ENCODE results near the gene MAGEA9B. TPM values are rescaled to one million over a fixed set of nuclear protein-coding genes. Genes with fewer than 3 reads are reported as not detected.

Gene MAGEA9B
- polyA plus RNA-seq, 1 donor from 2014 or later, result not detected

GRCh38 chrX:149568701-149569296 is 18.5 kb downstream of the MAGEA9B start:
- Histone ChIP-seq H3K36me3 (ENCODE audit: insufficient read depth, low read length) (no peaks in the 10 kb centered on the region), H3K9me3 (ENCODE audit: low read length) (no peaks in the 10 kb centered on the region), H3F3A (ENCODE audit: insufficient read depth, low read length, poor library complexity, severe bottlenecking) (no peaks in the 10 kb centered on the region), H3K27ac (ENCODE audit: low read length) (no peak overlapping the region), H3K79me2 (replicated peaks; ENCODE audit: insufficient read depth, low read length) (no peaks in the 10 kb centered on the region), H3K4me3 (ENCODE audit: low read length) (no peak overlapping the region), H3K9ac (ENCODE audit: low read length) (no peak overlapping the region), H3K4me2 (ENCODE audit: low read length) (no peak overlapping the region), H3K9me2 (ENCODE audit: insufficient read depth, low read length) (no peaks in the 10 kb centered on the region), H3K27me3 (ENCODE audit: insufficient read depth, low read depth, low read length) (no peaks in the 10 kb centered on the region), H2AFZ (ENCODE audit: low read depth, low read length) (no peak overlapping the region), H4K20me1 (ENCODE audit: insufficient read depth) (no peaks in the 10 kb centered on the region)
- no peak for TF ChIP-seq CTCF (IDR thresholded peaks at IDR 0.05; ENCODE audit: poor library complexity, severe bottlenecking)
- no peak for TF ChIP-seq POLR2AphosphoS5 (IDR thresholded peaks at IDR 0.05)
- TF ChIP-seq EZH2 (IDR thresholded peaks at IDR 0.05; ENCODE audit: borderline replicate concordance, insufficient read depth, low read length, poor library complexity, severe bottlenecking), result no peak
- no peak for TF ChIP-seq MXI1 (conservative IDR thresholded peaks at IDR 0.05; ENCODE audit: poor library complexity, severe bottlenecking)
- no peak for TF ChIP-seq EP300 (conservative IDR thresholded peaks at IDR 0.05; ENCODE audit: poor library complexity, severe bottlenecking)
- TF ChIP-seq REST (IDR thresholded peaks at IDR 0.05; ENCODE audit: borderline replicate concordance), result no peak
- TF ChIP-seq SMC3 (conservative IDR thresholded peaks at IDR 0.05; ENCODE audit: poor library complexity), result no peak

- no peak for TF ChIP-seq REST (IDR thresholded peaks at IDR 0.05; ENCODE audit: borderline replicate concordance)
- TF ChIP-seq POLR2AphosphoS5 (IDR thresholded peaks at IDR 0.05), result no peak
- no peak for TF ChIP-seq RAD21 (conservative IDR thresholded peaks at IDR 0.05)
- TF ChIP-seq TAF1 (IDR thresholded peaks at IDR 0.05; ENCODE audit: low read depth), result no peak
- TF ChIP-seq EP300 (conservative IDR thresholded peaks at IDR 0.05; ENCODE audit: poor library complexity, severe bottlenecking), result no peak
- no peak for TF ChIP-seq EZH2 (IDR thresholded peaks at IDR 0.05; ENCODE audit: borderline replicate concordance, insufficient read depth, low read length, poor library complexity, severe bottlenecking)
- no peak for TF ChIP-seq CTCF (IDR thresholded peaks at IDR 0.05; ENCODE audit: poor library complexity, severe bottlenecking)
- TF ChIP-seq MXI1 (conservative IDR thresholded peaks at IDR 0.05; ENCODE audit: poor library complexity, severe bottlenecking), result no peak
- no peak for TF ChIP-seq SMC3 (conservative IDR thresholded peaks at IDR 0.05; ENCODE audit: poor library complexity)
- Histone ChIP-seq H2AFZ (ENCODE audit: low read depth, low read length) (no peak overlapping the region), H3K9ac (ENCODE audit: low read length) (no peak overlapping the region), H3K36me3 (ENCODE audit: insufficient read depth, low read length) (no peaks in the 10 kb centered on the region), H3K4me3 (ENCODE audit: low read length) (no peak overlapping the region), H3K27ac (ENCODE audit: low read length) (no peak overlapping the region), H3K79me2 (replicated peaks; ENCODE audit: insufficient read depth, low read length) (no peaks in the 10 kb centered on the region), H4K20me1 (ENCODE audit: insufficient read depth) (no peaks in the 10 kb centered on the region), H3F3A (ENCODE audit: insufficient read depth, low read length, poor library complexity, severe bottlenecking) (no peaks in the 10 kb centered on the region), H3K27me3 (ENCODE audit: insufficient read depth, low read depth, low read length) (no peaks in the 10 kb centered on the region), H3K9me3 (ENCODE audit: low read length) (no peaks in the 10 kb centered on the region), H3K9me2 (ENCODE audit: insufficient read depth, low read length) (no peaks in the 10 kb centered on the region), H3K4me2 (ENCODE audit: low read length) (no peak overlapping the region)
Measured at GRCh38 chrX:149567621-149568417, 19.4 kb downstream of the MAGEA9B start.
